Mesenteric fat pad (tissue), 1 donor: Measurements from ENCODE around the gene ARHGEF25. TPM values are rescaled to one million over a fixed set of nuclear protein-coding genes. Genes with fewer than 3 reads are reported as not detected.

ENCODE experiments used
- DNase-seq: peaks from one replicate; pipeline ENCODE4 v3.0.0-alpha.2; 2020; ENCODE audit warnings: low spot score
- total RNA-seq: library from RNA; stranded (reverse); fragmentation: NEBNext Ultra II Directional; extraction: Animal tissue kit (Norgen Biotek cat#: 25700); gene quantifications from one replicate; pipeline ENCODE4 v1.2.1, GENCODE V29; 2021
- donor health status: DM: yes; HTN: yes; CAD: no.

Gene ARHGEF25
- total RNA-seq, 1 donor from 2014 or later: 12.8 TPM

DNA sequence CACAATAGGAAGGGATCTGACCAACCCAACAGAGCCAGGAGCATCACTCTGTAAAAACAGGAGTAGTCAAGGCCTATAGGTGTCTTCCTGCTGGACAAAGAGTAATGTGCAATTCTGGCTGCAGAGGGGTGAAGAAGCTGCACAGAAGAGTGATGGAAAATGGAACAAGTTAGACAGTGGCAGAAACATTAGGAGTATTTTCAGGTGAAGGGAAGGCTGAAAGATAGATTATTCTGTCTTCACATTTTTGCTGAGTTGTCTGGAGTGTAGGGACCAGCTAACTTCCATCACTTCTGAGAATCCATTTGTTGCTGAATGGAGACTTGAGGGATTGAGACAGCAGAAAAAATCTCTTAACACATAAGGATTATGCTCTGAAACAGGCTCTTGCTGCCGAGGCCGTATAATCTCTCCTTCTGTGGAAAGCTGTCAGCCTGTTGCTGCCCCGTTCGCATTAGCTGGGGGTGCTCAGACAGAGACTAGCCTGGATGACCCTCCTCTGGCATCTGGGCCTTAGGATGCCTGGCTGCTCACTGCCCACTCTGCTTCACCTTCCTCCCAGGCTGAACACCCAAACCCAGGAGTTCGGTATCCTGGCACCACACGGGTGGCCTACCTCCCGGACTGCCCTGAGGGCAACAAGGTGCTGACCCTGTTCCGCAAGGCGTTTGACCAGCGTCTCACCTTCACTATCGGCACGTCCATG lies 3.1 kb upstream of the ARHGEF25 start:
- no peak for DNase-seq

DNA sequence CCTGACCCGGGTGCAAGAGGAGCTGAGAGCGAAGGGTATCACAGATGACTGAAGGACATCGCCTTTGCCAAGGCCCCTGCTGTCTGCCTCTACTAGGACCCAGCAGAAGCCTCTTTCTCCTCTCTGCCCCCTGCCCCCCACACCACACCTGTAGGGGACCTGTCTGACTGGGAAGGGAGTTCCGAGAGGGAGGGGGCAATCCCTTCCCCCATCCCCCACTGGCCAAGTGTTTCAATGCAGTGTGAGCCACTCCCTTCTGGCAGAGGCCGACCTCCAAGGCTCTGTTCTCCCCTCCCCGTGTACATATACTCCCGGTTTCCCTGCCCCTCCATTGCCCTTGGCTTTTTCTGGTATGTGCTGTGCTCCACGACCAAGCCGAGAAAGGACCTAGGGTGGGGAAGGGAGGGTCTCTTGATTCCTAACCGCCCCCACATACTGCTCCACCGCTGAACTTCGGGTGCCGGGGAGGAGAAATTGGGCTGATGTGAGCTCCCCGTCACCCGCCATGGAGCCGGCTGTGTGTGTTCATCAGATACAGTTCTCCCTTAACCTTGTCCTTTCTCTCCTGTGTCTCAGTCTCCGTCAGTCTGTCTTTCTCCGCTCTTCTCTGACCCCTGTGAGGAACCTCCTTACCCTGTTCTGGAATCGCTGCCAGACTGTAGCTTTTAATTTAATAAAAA lies 2.0 kb upstream of the ARHGEF25 start:
- DNase-seq: peak; percentile 64

DNA sequence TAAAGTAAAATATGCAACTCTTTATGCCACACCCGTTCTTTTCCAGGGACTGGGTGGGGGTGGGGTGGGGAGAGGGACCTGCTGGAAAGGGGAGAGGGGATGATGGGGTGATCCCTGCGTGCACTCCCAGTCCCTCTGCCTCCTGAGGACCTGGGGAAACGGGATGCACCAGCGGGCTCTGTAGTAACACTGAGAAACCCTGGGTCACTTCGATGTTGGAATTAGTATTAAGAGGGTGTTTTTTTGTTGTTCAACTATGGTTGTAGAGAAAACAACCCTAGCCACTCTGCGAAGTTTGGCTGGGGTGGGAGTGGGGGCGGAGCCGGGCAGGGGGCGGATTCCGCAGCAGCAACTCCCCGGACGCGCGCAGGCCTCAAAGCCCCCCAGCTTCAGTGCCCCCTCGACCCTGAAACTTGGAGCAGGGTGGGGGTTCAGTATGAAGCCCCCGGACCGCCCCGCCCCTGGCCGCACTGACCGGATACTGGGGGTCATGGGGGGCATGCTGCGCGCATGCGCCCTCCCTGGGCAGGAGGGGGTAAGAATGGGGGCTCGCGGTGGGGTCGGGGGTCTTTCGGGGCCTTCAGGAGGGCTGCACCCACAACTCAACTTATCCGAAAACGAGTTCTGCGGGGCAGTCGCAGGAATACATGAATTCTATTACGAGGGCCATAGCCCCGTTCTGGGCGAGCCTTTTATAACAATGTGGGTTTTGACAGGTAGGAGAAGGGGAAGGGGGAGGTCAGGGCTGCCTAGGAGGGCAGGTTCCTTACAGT lies 1.3 kb upstream of the ARHGEF25 start:
- peak; percentile 30 for DNase-seq

DNA sequence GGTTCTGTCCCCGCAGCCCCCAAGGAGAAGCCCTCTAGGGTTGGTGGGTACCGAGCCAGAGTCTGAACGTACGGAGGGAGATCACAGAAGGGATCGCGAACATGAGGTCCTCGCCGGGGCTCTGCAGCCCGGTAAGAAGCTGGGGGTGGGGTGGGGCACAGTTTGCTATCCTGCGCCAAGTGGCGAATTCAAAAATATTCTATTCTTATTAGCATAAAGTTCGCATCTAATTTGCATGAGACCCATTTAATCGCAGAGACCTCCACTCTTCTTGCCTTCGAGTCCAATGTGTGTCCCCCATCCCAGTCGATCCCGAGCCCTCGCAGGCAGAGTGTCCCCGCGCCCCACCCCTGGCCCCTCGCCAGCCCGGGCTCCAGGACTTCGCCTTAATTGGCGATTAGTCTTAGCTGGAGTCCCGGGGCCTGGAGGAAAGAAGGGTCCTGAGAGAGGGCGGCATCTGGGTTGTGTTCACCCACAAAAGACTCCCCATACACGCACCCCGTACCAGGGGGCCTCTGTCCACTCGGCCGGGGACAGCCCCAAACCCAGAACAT lies 604 bp upstream of the ARHGEF25 start:
- peak; percentile 90 for DNase-seq

DNA sequence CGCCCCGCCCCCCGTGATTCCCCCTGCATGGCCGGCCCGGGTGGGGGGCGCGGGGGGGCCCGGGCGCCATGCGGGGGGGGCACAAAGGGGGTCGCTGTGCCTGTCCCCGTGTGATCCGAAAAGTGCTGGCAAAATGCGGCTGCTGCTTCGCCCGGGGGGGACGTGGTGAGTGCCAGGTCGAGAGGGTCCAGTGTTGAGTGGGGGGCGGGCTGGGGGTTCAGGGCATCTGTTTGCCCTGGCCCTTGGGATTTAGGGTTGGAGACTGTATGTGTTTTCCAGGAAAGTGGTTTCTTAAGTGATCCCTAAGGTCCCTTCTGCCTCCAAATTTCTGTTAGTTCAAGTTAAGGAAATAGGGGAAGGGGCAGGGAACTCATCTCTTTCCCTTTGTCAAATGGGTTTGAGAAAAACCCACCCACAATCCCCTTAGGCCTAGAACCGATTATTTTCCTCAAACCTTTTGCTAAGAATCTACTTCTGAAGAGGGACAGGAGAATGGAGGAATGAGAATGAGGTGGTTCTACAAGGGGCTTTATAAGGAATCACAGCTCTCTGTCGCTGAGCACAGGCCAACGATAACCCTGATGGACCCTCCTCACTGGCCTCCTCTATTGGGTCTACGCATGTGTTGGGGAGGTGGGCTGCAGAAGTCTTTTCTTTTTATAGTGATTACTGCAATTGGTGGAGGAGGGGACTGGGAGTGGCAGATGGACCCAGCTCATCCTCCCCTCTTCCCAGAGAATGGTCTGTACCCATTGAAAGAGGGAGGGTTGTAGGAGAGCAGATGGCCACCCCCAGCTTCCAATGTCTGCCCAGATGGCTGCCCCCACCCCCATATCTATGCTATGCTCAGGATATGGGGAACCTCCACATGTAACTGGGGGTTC lies 834 bp downstream of the ARHGEF25 start:
- DNase-seq: peak; percentile 84

DNA sequence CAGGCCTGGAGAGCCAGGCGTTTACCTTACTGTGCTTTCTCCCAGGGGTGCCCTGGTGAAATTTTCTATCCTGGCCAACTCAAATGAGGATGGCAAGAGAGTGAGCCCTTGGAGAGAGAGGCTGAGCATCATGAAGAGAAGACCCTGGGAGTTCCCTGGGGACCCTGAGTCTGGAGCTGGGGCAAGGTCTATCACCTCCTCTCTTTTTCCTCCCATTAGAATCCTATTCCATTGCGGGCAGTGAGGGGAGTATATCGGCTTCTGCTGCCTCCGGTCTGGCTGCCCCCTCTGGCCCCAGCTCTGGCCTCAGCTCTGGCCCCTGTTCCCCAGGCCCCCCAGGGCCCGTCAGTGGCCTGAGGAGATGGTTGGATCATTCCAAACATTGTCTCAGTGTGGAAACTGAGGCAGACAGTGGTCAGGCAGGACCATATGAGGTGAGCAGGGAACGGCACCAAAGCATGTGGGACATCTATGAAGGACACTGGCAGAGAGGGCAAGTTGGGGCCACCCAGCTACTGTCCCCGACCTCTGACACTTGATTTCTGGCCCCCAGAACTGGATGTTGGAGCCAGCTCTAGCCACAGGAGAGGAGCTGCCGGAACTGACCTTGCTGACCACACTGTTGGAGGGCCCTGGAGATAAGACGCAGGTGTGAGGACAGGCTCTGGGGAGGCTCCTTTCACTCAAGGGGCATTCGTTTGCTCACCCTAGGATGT lies 1.6 kb downstream of the ARHGEF25 start:
- peak; percentile 65 for DNase-seq

DNA sequence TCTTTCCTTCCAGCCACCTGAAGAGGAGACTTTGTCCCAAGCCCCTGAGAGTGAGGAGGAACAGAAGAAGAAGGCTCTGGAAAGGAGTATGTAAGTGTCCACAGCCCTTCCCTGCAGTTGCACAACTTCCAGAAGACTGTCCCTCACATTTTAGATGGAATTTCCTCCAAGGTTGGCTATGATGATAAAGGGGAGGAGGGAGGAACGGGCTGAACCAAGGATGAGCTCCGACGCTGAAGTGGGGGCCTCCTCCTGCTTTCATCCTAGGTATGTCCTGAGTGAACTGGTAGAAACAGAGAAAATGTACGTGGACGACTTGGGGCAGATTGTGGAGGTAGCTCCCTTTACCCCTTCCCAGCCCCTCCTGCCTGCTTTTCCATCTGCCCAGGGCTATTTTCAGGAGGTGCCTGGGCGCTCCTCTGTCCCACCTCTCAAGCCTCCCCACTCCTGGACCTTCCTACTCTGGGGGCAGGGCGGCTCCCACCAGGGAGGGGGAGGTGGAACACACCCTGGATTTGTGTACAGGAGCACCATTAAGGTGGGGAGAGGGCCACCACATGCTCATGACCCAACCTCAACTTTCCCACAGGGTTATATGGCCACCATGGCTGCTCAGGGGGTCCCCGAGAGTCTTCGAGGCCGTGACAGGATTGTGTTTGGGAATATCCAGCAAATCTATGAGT lies 2.3 kb downstream of the ARHGEF25 start:
- peak; percentile 68 for DNase-seq

DNA sequence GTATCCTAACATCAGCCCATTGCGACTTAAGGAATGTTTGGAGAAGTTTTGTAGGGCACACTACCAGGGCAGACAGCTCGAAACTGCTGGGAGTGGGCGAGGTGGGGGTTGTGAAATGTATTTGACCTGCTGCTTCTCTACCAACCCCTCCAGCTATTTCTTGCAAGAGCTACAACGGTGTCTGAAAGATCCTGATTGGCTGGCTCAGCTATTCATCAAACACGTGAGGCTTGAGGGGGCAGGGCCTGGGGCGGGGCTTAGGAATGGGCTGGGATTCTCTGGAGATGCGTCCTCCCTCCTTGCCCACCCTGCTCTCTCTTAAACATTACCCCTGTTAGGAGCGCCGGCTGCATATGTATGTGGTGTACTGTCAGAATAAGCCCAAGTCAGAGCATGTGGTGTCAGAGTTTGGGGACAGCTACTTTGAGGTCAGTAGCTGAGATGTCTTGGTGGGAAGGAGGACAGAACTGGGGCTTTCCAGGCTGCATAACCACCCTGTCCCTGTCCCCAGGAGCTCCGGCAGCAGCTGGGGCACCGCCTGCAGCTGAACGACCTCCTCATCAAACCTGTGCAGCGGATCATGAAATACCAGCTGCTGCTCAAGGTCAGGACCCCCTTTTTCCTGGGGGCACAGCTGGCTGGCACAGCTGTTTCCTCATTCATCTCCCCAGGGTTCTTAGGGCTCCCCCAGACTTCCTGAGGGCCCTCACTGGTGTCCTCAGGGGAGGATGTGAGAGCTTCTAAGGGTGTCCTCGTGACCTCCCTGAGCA lies 3.1 kb downstream of the ARHGEF25 start:
- DNase-seq: peak; percentile 87

DNA sequence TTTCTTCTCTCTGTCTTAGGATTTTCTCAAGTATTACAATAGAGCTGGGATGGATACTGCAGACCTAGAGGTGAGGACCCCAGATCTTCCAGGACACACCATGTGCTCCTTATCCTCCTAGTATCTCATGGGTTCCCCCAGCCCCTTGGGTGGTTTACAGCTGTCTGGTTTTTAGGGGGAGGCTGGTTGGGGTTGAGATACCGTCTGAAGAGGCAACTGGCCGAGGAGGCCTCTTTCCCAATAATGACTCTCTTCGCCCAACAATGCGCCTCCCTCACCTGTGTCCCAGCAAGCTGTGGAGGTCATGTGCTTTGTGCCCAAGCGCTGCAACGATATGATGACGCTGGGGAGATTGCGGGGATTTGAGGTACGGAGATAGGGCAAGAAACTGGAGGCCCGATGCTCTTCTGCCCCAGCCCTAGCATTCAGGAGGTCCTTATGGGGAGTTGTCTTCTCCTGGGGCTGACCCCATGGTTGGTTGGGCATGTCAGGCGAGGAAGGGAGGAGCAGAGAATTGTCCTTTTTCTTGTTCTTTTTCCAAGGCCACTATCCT lies 3.8 kb downstream of the ARHGEF25 start:
- peak; percentile 60 for DNase-seq

DNA sequence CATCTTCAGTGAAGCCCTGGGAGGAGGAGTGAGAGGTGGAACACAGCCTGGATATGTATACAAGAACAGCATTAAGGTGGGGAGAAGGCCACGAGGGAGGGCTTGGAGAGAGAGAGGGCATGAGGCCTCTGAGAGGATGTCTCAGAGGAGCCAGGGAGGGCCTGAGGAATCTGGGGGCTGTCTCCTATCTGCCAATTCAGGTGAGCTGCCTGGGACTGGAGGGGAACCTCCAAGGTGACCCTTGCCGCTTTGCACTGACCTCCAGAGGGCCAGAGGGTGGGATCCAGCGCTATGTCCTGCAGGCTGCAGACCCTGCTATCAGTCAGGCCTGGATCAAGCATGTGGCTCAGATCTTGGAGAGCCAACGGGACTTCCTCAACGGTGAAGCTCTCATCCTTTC lies 4.4 kb downstream of the ARHGEF25 start:
- peak; percentile 60 for DNase-seq

DNA sequence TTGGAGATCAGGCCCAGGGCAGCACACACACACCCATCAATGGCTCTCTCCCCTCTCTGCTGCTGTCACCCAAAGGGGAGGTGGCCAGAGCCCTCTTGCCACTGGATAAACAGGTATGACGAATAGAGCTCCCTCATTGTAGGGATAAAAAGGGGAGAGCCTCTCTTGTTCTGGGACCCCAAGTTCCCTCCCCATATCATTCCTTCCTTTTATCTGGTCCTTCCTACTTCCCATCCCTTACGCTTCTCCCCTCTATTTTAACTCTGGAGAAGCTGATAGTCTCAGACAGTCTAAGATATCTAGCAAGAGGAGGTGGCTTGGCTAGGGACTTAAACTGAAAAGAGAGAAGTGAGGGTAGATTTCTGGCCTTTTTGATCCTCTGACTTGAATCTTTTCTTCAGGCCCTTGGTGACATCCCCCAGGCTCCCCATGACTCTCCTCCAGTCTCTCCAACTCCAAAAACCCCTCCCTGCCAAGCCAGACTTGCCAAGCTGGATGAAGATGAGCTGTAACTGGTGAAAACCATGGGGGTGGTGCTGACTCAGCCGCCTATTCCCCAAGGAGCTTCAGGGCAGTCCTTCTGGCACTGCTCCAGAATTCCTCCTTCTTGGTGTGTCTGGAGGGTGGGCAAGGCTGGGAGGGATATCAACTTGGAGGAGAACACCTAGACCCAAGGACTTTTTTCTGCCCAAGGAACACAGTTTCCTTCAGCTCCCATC lies 5.3 kb downstream of the ARHGEF25 start:
- peak; percentile 57 for DNase-seq

DNA sequence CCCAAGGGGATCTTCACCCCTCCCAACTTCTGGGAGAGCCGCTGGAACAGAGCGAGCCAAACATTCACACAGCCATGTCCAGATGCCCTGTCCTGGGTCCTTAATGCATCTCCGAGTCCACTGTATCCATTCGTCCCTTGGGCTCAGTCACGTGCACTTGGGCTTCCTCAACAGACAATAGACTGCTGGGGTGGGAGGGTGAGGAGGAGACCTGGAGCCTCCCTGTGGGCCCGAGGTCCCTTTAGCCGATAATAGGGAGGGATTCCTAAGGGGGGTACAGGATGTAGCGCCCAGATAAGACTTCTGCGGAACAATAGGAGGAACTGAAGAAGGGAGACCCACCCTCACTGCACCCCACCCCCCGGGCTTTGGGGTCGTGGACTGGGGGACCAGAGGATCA lies 6.7 kb downstream of the ARHGEF25 start:
- DNase-seq: peak; percentile 55

DNA sequence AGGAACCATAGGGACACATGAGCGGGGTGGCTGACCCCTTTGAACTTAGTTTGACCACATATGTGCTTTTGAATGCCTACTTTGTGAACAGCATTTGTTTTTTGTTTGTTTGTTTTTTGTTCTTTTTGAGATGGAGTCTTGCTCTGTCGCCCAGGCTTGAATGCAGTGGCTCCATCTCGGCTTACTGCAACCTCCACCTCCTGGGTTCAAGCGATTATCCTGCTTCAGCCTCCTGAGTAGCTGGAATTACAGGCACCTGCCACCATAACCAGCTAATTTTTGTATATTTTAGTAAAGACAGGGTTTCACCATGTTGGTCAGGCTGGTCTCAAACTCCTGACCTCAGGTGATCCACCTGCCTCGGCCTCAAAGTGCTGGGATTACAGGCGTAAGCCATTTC lies 7.2 kb downstream of the ARHGEF25 start:
- peak; percentile 55 for DNase-seq

DNA sequence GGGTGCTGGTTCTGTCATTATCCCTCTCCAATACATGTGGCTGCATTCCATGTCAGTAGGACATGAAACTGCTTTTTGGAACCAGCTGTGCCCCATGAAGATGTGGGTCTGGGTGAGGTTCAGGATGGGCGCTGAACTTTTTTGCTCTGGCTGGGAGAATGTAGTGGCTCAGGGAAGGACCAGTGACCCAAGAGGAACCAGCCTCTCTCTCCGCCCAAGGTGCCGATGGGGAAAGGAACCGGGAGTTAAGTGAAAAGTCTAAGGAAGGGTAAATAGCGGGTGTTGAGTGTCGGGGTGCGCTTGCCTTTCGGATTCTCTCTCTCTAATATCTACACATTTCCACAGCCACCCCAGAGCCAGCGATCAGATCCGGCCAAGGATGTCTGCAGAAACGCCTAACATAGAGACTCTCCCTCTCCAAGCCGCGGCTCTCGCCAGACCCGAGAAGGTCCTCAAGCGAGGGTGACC lies 7.8 kb downstream of the ARHGEF25 start:
- peak; percentile 87 for DNase-seq

DNA sequence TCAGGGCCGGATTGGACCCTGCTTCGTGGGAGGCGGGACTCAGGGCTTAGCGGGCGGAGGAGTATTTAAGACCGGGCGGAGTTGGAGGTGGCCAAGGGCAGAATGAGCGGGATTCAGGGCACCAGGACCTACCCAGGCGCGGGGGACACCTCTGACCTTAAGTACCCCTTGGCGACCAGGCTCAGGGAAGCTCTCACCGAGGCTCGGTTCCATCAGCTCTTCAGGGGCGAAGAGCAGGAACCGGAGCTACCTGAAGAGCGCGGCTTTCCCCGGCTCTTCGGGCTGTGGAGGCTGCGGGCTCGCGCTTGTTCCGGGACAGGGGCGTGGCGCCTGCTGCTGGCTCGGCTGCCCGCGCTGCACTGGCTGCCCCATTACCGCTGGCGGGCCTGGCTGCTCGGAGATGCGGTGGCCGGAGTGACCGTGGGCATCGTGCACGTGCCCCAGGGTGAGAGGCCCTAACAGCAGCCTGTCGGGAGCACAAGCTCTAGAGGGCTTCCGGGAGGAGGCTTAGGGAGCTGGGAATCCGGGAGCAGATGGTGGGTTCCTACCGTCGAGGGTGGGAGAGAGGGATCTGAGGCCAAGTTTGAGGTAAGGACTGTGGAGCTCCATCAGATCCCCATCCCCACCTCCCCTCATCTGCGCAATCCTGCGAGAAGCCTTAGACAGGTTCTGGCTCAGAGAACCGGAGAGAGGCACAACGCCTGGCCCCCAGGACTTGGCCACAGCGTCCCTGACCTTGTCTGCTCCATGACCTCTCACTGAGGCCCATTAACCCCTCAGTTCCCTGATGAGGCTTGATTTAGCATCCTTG lies 8.4 kb downstream of the ARHGEF25 start:
- DNase-seq: peak; percentile 89

DNA sequence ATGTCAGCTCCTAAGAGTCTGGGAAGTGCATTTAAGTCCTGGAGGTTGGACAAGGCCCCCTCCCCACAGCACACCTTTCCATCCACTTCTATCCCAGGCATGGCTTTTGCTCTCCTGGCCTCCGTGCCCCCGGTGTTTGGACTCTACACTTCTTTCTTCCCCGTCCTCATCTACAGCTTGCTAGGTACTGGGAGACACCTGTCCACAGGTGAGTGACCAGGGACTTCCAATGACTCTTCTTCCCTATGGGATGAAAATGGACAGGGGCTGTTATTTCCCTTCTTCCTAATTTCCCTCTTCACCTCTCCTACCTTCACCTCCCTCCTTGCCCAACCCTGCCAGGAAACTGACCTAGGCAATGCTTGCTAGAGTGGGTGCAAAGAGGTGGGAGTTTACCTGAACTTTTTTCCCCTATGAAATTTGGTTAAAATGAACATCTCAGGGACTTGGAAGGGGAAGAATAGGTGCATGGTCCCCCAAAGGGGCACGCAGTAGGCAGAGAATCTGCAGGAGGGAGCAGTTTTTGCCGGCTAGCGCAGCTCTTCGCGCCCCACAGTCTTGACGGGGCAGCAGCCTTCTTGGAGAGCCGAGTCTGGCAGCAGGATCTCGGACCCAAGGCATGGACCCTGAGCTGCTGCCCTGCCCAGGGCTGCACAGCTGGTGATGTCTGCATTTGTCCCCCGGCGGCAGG lies 9.2 kb downstream of the ARHGEF25 start:
- DNase-seq: peak; percentile 24
